ENCODE results near the gene ZNF443. TPM values are rescaled to one million over a fixed set of nuclear protein-coding genes. Genes with fewer than 3 reads are reported as not detected.
"Not testable (repeated sequence)": the region's sequence is repeated elsewhere in the genome, so short reads cannot be mapped to it uniquely, and the experiment has no call there.

The ZNF443 gene
- polyA plus RNA-seq, 1 donor from 2014 or later: 2.4 TPM

DNA sequence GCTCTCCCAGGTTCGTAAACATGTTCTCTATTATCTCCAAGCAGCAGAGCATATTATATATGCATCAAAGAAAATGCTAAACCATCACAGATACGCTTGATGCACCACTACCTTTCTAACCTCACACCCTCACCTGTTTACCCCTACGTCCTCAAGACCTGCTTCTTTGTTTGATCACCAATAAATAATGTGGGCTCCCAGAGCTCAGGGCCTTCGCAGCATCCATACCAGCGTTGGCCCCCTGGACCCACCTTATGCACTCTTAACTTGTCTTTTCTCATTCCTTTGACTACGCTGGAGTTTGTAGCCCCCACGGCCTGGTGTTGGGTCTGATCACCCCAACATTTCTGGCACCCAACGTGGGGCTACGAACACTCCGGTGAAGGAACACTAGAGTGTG lies 10.0 kb upstream of the ZNF443 start:
- H3K9me3 Mint-ChIP-seq: peaks cover 10 to 28% (median 11%) of the 10 kb centered on the region in 3 donors
- H3K27me3 Mint-ChIP-seq: no peaks in the 10 kb centered on the region
- H3K4me3 Mint-ChIP-seq: no peak overlapping the region
- no peak overlapping the region for H3K27ac Mint-ChIP-seq
- H3K36me3 Mint-ChIP-seq: peaks cover 7% of the 10 kb centered on the region
- no peaks in the 10 kb centered on the region for H3K4me1 Mint-ChIP-seq

GRCh38 chr19:12448808-12449207 lies 8.0 kb upstream of the ZNF443 start:
- Mint-ChIP-seq H3K9me3 (peaks cover 10 to 35% (median 19%) of the 10 kb centered on the region in 3 donors), H3K27ac (no peak overlapping the region), H3K4me1 (no peaks in the 10 kb centered on the region), H3K4me3 (no peak overlapping the region), H3K27me3 (no peaks in the 10 kb centered on the region), H3K36me3 (peaks cover 7% of the 10 kb centered on the region)

DNA sequence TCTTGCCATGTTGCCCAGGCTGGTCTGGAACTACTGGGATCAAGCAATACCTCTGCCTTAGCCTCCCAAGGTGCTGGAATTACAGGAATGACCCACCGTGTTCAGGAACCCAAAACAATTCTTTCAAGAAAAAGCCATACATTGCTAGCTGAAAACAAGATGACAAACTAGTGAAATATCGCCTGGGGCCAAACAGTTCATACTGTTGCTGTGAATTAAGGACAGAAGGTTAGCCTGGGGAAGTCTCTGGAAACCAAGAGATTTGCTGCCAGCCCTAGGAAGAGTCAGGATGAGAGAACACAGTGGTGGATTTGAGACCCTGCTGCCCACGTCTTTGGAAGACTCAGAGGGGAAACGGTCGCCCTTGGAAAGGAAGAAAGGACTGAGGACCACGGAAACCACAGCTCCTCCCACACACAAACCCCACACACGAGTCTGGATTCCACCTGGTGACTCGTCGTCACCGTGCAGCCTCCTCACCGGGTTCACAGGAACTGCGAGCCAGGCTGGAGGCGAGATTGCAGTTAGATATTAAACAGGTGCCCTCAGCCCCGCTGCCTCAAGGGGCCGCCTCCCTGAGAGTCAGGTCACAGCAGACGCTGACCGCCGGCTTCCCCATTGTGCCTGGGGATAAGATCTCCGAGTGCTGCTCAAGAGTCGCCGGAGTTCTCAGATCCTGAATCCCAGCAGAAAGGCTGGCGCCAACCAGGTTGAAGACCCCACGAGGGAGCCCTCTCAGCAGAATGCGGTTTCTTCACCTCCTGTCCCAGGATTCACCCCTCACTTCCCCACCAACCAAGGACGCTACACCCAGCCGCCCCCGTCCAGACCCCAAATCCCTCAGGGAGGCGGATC lies 908 bp downstream of the ZNF443 start:
- H3K4me3 Mint-ChIP-seq: peak overlapping the region; percentile 97 to 99 (median 98)
- H3K36me3 Mint-ChIP-seq: not testable (repeated sequence)

DNA sequence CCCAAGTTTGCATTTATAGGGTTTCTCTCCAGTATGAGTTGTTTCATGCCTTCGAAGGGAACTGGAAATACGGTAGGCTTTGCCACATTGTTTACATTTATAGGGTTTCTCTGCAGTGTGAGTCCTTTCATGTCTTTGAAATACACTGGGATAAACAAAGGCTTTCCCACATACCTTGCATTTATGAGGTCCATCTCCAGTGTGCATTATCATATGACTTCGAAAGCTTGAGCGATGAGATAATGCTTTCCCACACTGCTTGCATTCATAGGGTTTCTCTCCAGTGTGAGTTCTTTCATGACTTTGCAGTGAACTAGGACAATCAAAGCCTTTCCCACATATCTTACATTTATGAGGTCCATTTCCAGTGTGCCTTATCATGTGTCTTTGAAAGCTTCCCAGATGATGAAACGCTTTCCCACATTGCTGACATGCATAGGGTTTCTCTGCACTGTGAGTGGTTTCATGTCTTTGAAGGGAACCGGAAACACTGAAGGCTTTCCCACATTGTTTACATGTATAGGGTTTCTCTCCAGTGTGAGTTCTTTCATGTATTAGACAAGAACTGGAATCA lies 10.0 kb downstream of the ZNF443 start:
- Mint-ChIP-seq H3K9me3 (peaks cover 7 to 26% (median 12%) of the 10 kb centered on the region in 3 donors), H3K36me3 (peaks cover 24% of the 10 kb centered on the region)
- H3K27ac Mint-ChIP-seq, H3K4me1 Mint-ChIP-seq, H3K27me3 Mint-ChIP-seq, H3K4me3 Mint-ChIP-seq: not testable (repeated sequence)

More for the DNA sequence above, 908 bp downstream of the ZNF443 start:
- H3K27ac Mint-ChIP-seq: peak overlapping the region; percentile 16 to 80 (median 77)
- peaks cover 12 to 22% (median 18%) of the 10 kb centered on the region in 3 donors for H3K4me1 Mint-ChIP-seq
- H3K27me3 Mint-ChIP-seq, H3K9me3 Mint-ChIP-seq: not testable (repeated sequence)

DNA sequence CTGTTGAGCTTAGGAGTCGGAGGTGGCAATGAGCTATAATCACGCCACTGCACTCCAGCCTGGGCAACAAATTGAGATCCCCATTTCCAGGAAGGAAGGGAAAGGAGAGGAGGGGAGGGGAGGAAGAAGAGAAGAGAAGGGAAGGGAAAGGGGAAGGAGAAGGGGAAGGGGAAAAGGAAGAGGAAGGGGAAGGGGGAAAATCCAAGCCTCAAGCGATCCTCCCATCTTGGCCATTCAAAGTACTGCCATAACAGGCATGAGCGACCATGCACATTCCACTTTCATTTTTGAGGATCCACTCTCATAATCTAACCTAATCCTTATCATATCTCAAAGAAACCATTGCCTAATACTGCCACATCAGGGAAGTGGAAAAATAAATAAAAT lies 14.9 kb downstream of the ZNF443 start:
- Mint-ChIP-seq H3K27me3 (no peaks in the 10 kb centered on the region), H3K36me3 (peaks cover 18% of the 10 kb centered on the region), H3K4me1 (peaks cover 0 to 4% (median 0%) of the 10 kb centered on the region in 3 donors), H3K4me3 (peak overlapping the region in 1 of 4 donors; percentile 61), H3K9me3 (peaks cover 5 to 13% (median 10%) of the 10 kb centered on the region in 3 donors), H3K27ac (no peak overlapping the region)

DNA sequence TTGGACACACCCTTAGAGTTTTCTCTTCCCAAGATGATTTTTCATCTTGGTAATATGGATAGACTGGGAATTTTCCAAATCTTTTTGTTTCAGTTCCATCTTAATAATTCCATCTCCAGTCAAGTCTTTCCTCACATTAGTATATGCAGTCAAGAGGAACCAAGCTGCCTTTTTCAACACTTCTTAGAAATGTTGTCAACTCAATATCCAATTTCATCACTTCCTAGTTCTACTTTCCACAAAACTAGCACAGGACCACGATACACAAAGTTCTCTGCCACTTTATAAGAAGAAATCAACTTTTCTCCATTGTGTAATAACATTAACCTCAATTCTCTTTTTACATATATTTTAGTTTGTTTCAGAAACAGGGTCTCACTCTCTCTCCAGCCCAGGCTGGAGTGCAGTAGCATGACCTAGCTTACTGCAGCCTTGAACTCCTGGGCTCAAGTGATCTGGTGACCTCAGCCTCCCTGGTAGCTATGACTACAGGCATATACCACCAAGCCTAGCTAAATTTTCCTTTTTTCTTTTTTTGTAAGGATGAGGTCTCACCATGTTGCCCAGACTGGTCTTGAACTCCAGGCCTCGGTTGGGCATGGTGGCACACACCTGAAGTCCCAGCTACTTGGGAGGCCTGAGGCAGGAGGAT lies 15.5 kb downstream of the ZNF443 start:
- Mint-ChIP-seq H3K27me3 (no peaks in the 10 kb centered on the region), H3K36me3 (peaks cover 12% of the 10 kb centered on the region), H3K4me3 (peak overlapping the region in 1 of 4 donors; percentile 61), H3K27ac (no peak overlapping the region), H3K4me1 (peaks cover 0 to 4% (median 0%) of the 10 kb centered on the region in 3 donors), H3K9me3 (peaks cover 5 to 12% (median 5%) of the 10 kb centered on the region in 3 donors)

- H3K27me3 Mint-ChIP-seq, H3K36me3 Mint-ChIP-seq, H3K4me1 Mint-ChIP-seq, H3K9me3 Mint-ChIP-seq, H3K27ac Mint-ChIP-seq: not testable (repeated sequence)
- peak overlapping the region in 1 of 4 donors; percentile 32 for H3K4me3 Mint-ChIP-seq
These were observed 23.5 kb downstream of the ZNF443 start for GRCh38 chr19:12417273-12417672.

DNA sequence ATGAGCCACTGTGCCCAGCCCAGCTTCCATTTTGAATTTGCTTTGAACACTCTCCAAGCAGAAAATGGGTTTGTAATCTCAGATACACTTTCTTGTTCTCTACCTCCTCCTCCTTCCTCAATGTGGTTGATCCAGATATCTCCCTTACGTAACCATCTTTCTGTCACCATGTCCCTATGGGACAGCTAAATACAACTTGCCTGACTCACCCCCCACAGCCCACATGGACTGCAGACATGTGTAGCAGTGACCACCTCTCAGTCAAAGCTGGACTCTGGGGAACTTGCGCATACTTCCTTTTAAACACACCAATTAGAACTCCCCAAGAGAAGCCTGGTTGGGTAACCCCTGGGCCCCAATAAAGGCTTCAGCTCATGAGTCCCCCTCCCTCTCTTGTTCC lies 28.9 kb downstream of the ZNF443 start:
- Mint-ChIP-seq H3K27me3 (no peaks in the 10 kb centered on the region), H3K4me1 (no peaks in the 10 kb centered on the region), H3K36me3 (peaks cover 7% of the 10 kb centered on the region), H3K9me3 (peaks cover 1 to 17% (median 12%) of the 10 kb centered on the region in 3 donors), H3K27ac (peak overlapping the region in 1 of 3 donors; percentile 65), H3K4me3 (peak overlapping the region in 1 of 4 donors; percentile 31)

DNA sequence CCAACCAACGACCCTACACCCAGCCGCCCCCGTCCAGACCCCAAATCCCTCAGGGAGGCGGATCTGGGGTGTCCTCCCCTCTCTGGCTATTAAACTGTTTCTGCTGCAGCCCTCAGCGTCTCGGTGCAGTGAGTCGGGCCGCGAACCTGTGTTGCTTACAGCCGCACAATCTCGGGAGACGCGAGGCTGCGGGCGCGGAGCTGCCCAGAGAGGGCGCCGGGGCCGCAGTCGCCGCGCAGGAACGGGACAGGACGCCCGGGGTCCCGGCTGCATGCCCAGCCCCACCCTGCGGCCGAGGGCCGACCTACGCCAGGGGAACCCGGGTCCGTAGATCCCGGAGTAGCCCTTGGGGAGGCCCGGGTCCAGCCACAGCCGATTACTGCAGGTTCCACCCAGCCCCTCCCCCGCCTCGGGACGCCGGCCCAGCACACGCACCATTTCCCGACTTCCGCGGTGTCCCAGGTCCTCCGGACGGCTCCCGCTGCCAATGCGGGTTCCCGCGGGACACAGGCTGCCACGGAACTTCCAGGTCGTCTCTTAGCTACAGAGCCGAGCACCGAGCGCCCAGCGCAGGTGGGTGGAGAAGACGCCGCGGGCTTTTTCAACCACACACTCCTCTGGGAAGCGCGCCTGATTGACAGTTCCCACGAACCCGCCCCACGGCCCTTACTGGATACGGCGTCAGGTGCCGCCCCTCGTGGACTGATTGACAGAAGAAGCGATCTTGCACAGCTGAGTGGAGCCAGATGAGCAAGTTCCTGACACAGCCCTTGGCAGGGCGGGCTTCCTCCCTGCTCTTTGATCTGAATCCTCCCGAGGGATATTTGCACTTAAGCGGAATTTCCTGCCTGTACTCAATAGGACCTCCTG lies 40.0 kb downstream of the ZNF443 start, which contains the start of gene ZNF799:
Gene ZNF799, minus strand, starts transcription at position 639 of the 870 bp plus-strand sequence. Its CDS starts 201 bp downstream, at position 438.
- Mint-ChIP-seq H3K27ac (peak within 1 kb of the TSS; percentile 89 to 92 (median 92)), H3K36me3 (peaks cover 8% of the 10 kb centered on the region), H3K27me3 (no peaks in the 10 kb centered on the region), H3K9me3 (peaks cover 0 to 1% (median 0%) of the 10 kb centered on the region in 3 donors), H3K4me3 (peak within 1 kb of the TSS; percentile 93 to 99 (median 98)), H3K4me1 (peaks cover 12 to 29% (median 18%) of the 10 kb centered on the region in 3 donors)

DNA sequence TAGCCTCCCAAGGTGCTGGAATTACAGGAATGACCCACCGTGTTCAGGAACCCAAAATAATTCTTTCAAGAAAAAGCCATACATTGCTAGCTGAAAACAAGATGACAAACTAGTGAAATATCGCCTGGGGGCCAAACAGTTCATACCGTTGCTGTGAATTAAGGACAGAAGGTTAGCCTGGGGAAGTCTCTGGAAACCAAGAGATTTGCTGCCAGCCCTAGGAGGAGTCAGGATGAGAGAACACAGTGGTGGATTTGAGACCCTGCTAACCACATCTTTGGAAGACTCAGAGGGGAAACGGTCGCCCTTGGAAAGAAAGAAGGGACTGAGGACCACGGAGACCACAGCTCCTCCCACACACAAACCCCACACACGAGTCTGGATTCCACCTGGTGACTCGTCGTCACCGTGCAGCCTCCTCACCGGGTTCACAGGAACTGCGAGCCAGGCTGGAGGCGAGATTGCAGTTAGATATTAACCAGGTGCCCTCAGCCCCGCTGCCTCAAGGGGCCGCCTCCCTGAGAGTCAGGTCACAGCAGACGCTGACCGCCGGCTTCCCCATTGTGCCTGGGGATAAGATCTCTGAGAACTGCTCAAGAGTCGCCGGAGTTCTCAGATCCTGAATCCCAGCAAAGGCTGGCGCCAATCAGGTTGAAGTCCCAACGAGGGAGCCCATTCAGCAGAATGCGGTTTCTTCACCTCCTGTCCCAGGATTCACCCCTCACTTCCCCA lies 40.8 kb downstream of the ZNF443 start:
- peaks cover 14 to 29% (median 18%) of the 10 kb centered on the region in 3 donors for H3K4me1 Mint-ChIP-seq

DNA sequence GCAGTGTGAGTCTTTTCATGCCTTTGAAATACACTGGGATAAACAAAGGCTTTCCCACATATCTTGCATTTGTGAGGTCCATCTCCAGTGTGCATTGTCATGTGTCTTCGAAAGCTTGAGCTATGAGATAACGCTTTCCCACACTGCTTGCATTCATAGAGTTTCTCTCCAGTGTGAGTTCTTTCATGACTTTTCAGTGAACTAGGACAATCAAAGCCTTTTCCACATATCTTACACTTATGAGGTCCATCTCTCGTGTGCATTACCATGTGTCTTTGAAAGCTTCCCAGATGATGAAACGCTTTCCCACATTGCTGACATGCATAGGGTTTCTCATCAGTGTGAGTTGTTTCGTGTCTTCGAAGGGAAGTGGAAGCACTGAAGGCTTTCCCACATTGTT lies 49.7 kb downstream of the ZNF443 start:
- not testable (repeated sequence) for H3K4me1 Mint-ChIP-seq, H3K27ac Mint-ChIP-seq, H3K27me3 Mint-ChIP-seq
- H3K4me3 Mint-ChIP-seq: peak overlapping the region in 1 of 4 donors; percentile 32
- peaks cover 37% of the 10 kb centered on the region for H3K36me3 Mint-ChIP-seq
- H3K9me3 Mint-ChIP-seq: peaks cover 11 to 17% (median 13%) of the 10 kb centered on the region in 3 donors

More for the DNA sequence above, 40.8 kb downstream of the ZNF443 start:
- H3K27me3 Mint-ChIP-seq, H3K36me3 Mint-ChIP-seq, H3K9me3 Mint-ChIP-seq: not testable (repeated sequence)
- peak overlapping the region; percentile 59 to 89 (median 88) for H3K27ac Mint-ChIP-seq
- peak overlapping the region; percentile 93 to 98 (median 96) for H3K4me3 Mint-ChIP-seq

DNA sequence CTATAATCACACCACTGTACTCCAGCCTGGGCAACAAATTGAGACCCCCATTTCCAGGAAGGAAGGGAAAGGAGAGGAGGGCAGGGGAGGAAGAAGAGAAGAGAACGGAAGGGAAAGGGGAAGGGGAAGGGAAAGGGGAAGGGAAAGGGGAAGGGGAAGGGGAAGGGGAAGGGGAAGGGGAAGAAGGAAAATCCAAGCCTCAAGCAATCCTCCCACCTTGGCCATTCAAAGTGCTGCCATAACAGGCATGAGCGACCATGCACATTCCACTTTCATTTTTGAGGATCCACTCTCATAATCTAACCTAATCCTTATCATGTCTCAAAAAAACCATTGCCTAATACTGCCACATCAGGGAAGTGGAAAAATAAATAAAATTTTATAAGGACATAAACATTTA lies 54.5 kb downstream of the ZNF443 start:
- H3K27ac Mint-ChIP-seq, H3K4me3 Mint-ChIP-seq, H3K4me1 Mint-ChIP-seq, H3K27me3 Mint-ChIP-seq: not testable (repeated sequence)
- H3K36me3 Mint-ChIP-seq: peaks cover 26% of the 10 kb centered on the region
- H3K9me3 Mint-ChIP-seq: peaks cover 7 to 17% (median 9%) of the 10 kb centered on the region in 3 donors

DNA sequence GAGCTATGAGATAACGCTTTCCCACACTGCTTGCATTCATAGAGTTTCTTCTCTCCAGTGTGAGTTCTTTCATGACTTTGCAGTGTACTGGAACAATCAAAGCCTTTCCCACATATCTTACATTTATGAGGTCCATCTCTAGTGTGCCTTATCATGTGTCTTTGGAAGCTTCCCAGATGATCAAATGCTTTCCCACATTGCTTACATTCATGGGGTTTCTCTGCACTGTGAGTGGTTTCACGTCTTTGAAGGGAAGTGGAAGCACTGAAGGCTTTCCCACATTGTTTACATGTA lies 60.4 kb downstream of the ZNF443 start:
- Mint-ChIP-seq H3K4me1 (no peaks in the 10 kb centered on the region), H3K27ac (no peak overlapping the region), H3K9me3 (peaks cover 17 to 42% (median 32%) of the 10 kb centered on the region in 3 donors), H3K27me3 (no peaks in the 10 kb centered on the region), H3K4me3 (no peak overlapping the region), H3K36me3 (peaks cover 12% of the 10 kb centered on the region)
